Stomach (tissue), 4 donors: ENCODE data around the gene GRIK1.

Source experiments
- CTCF ChIP-seq, 7 experiments: fragments of 450-650 bp in 4 of 7; fragments of 200-600 bp in 3 of 7; sonication (generic) in 3 of 7; IDR thresholded peaks; one replicate each; pipeline ENCODE4 v1.5.1; 2016 to 2019; ENCODE audit warnings: antibody characterized with exemption in 7 of 7, control low read depth in 2 of 7, mild to moderate bottlenecking in 1 of 7
- EP300 ChIP-seq: sonication (generic); formaldehyde crosslinking; IDR thresholded peaks from one replicate; pipeline ENCODE4 v1.6.1; 2017; ENCODE audit warnings: antibody characterized with exemption
- POLR2A ChIP-seq, 4 donors: fragments of 450-650 bp; IDR thresholded peaks; one replicate each; pipeline ENCODE4 v1.6.1; 2016; ENCODE audit warnings: antibody characterized with exemption in 4 of 4, control low read depth in 2 of 4, mild to moderate bottlenecking in 1 of 4, moderate library complexity in 1 of 4
- POLR2AphosphoS5 ChIP-seq, 3 donors: sonication (generic); formaldehyde crosslinking; IDR thresholded peaks; one replicate each; pipeline ENCODE4 v1.6.1; 2016; ENCODE audit warnings: antibody characterized with exemption in 3 of 3

GRCh38 chr21:29637134-29637533 is 302.7 kb downstream of the GRIK1 start:
- TF ChIP-seq POLR2AphosphoS5 (IDR thresholded peaks at IDR 0.05): no peak
- no peak for TF ChIP-seq CTCF (IDR thresholded peaks at IDR 0.05)
- TF ChIP-seq POLR2A (IDR thresholded peaks at IDR 0.05): no peak
- no peak for TF ChIP-seq EP300
